GM23338 (cell line): ENCODE results near the gene GPR158. TPM values are rescaled to one million over a fixed set of nuclear protein-coding genes. Genes with fewer than 3 reads are reported as not detected.

Experiments used
- ATAC-seq: fragments of 200-7000 bp; cut with Tn5 transposase; 3 replicates; pipeline ENCODE4 v1.9.1; 2020
- DNase-seq: peaks from one replicate; pipeline ENCODE4 v3.0.0-alpha.2; 2015; ENCODE audit warnings: low spot score
- H2AFZ ChIP-seq: fragments of 200-600 bp; sonication (generic); 2 replicates; pipeline ENCODE4 v1.8.0; 2016; ENCODE audit warnings: antibody characterized with exemption, mild to moderate bottlenecking, moderate library complexity
- H3F3A ChIP-seq: fragments of 200-600 bp; sonication (generic); replicated peaks from 2 replicates; pipeline ENCODE4 v1.8.0; 2017; ENCODE audit warnings: antibody characterized with exemption, mixed run types, low read depth
- H3K27ac ChIP-seq: fragments of 200-600 bp; sonication (generic); 2 replicates; pipeline ENCODE4 v1.6.1; 2016; ENCODE audit warnings: low read depth
- H3K27me3 ChIP-seq: fragments of 200-600 bp; sonication (generic); 2 replicates; pipeline ENCODE4 v1.8.0; 2016; ENCODE audit warnings: mild to moderate bottlenecking, mixed run types, moderate library complexity; ENCODE audit not compliant: insufficient read depth
- H3K36me3 ChIP-seq: fragments of 200-600 bp; sonication (generic); 2 replicates; pipeline ENCODE4 v1.8.0; 2016; ENCODE audit warnings: mild to moderate bottlenecking; ENCODE audit not compliant: insufficient read depth
- H3K4me1 ChIP-seq: fragments of 200-600 bp; sonication (generic); 2 replicates; pipeline ENCODE4 v1.8.0; 2016; ENCODE audit warnings: mild to moderate bottlenecking, moderate library complexity; ENCODE audit not compliant: insufficient read depth
- H3K4me2 ChIP-seq: fragments of 200-600 bp; sonication (generic); 2 replicates; pipeline ENCODE4 v1.7.1; 2017; ENCODE audit warnings: mixed run types
- H3K4me3 ChIP-seq: fragments of 200-600 bp; sonication (generic); 2 replicates; pipeline ENCODE4 v1.6.1; 2016; ENCODE audit warnings: mixed run types
- H3K79me2 ChIP-seq: fragments of 200-600 bp; sonication (generic); replicated peaks from 2 replicates; pipeline ENCODE4 v1.8.0; 2017; ENCODE audit warnings: mild to moderate bottlenecking; ENCODE audit not compliant: insufficient read depth
- H3K9me2 ChIP-seq: fragments of 200-600 bp; sonication (generic); 2 replicates; pipeline ENCODE4 v1.8.0; 2017; ENCODE audit not compliant: insufficient read depth
- H4K20me1 ChIP-seq: fragments of 200-600 bp; sonication (generic); replicated peaks from 2 replicates; pipeline ENCODE4 v1.8.0; 2017; ENCODE audit warnings: mild to moderate bottlenecking; ENCODE audit not compliant: insufficient read depth
- H3K27ac Mint-ChIP-seq: 2 replicates; pipeline ENCODE4 v1.8.0; 2020; ENCODE audit warnings: inconsistent platforms, mild to moderate bottlenecking, moderate library complexity, mixed read lengths
- H3K27me3 Mint-ChIP-seq: 3 replicates; pipeline ENCODE4 v1.8.0; 2022; ENCODE audit warnings: low read depth, mild to moderate bottlenecking, moderate library complexity, mixed read lengths, inconsistent platforms; ENCODE audit not compliant: insufficient read depth, poor library complexity
- H3K36me3 Mint-ChIP-seq: 3 replicates; pipeline ENCODE4 v1.8.0; 2021; ENCODE audit warnings: low read depth, mild to moderate bottlenecking, inconsistent platforms, moderate library complexity, mixed read lengths
- H3K4me1 Mint-ChIP-seq: 3 replicates; pipeline ENCODE4 v1.8.0; 2020; ENCODE audit warnings: mild to moderate bottlenecking, inconsistent platforms, mixed read lengths
- H3K4me3 Mint-ChIP-seq: 3 replicates; pipeline ENCODE4 v1.8.0; 2021; ENCODE audit warnings: moderate library complexity, mild to moderate bottlenecking, inconsistent platforms, mixed read lengths
- H3K9me3 Mint-ChIP-seq: 3 replicates; pipeline ENCODE4 v1.8.0; 2020; ENCODE audit warnings: moderate library complexity, mild to moderate bottlenecking, inconsistent platforms, mixed read lengths
- EZH2 ChIP-seq: fragments of 200-600 bp; sonication (generic); IDR thresholded peaks from one replicate; pipeline ENCODE4 v1.8.0; 2017; ENCODE audit warnings: antibody characterized with exemption, mild to moderate bottlenecking, low read depth; ENCODE audit not compliant: unreplicated experiment
- EZH2phosphoT487 ChIP-seq: fragments of 200-600 bp; sonication (generic); IDR thresholded peaks from one replicate; pipeline ENCODE4 v1.8.1; 2018; ENCODE audit warnings: antibody characterized with exemption; ENCODE audit not compliant: unreplicated experiment
- JUNB ChIP-seq: IDR thresholded peaks from one replicate; pipeline ENCODE4 v1.6.1; 2016; ENCODE audit warnings: antibody characterized with exemption; ENCODE audit not compliant: unreplicated experiment
- NANOG ChIP-seq: IDR thresholded peaks from 2 replicates; pipeline ENCODE4 v1.6.1; 2016; ENCODE audit warnings: antibody characterized with exemption, borderline replicate concordance
- POLR2AphosphoS5 ChIP-seq: IDR thresholded peaks from 2 replicates; pipeline ENCODE4 v1.6.1; 2016; ENCODE audit warnings: antibody characterized with exemption, low read depth
- STAT1 ChIP-seq: IDR thresholded peaks from one replicate; pipeline ENCODE4 v1.6.1; 2016; ENCODE audit warnings: antibody characterized with exemption; ENCODE audit not compliant: unreplicated experiment
- ZNF114 ChIP-seq: fragments of 250-450 bp; sonication (Bioruptor Pico); IDR thresholded peaks from 2 replicates; pipeline ENCODE4 v1.5.0; 2020; ENCODE audit warnings: mild to moderate bottlenecking, moderate library complexity
- ZNF331 ChIP-seq: fragments of 250-450 bp; sonication (Bioruptor Pico); IDR thresholded peaks from 2 replicates; pipeline ENCODE4 v1.5.0; 2020; ENCODE audit warnings: low read depth, mild to moderate bottlenecking, moderate library complexity
- polyA plus RNA-seq: library from polyadenylated mRNA; unstranded; fragments of >200 nt; fragmentation: Nextera tagmentation; extraction: Ambion mirVana; gene quantifications from 2 replicates; pipeline ENCODE4 v1.2.1, GENCODE V29; 2016
- total RNA-seq: library from RNA; depleted of rRNA; stranded (reverse); fragments of >200 nt; shearing (Covaris generic); gene quantifications from 2 replicates; pipeline ENCODE4 v1.2.3, GENCODE V29; 2014
- TF ChIP-seq, protein P1 (sequence below): IDR thresholded peaks from 2 replicates; pipeline ENCODE4 v1.6.1; 2016; ENCODE audit warnings: antibody characterized with exemption
- TF ChIP-seq, protein P2 (sequence below), 2 experiments: fragments of 200-600 bp in 1 of 2; sonication (generic) in 1 of 2; conservative IDR thresholded peaks; 2 replicates each; pipeline versions ENCODE4 v1.5.1 to v1.6.1; 2016 to 2017; ENCODE audit warnings: antibody characterized with exemption in 2 of 2, low read depth in 2 of 2, mild to moderate bottlenecking in 2 of 2, moderate library complexity in 1 of 2
- TF ChIP-seq, protein P3 (sequence below): IDR thresholded peaks from one replicate; pipeline ENCODE4 v1.6.1; 2018; ENCODE audit warnings: antibody characterized with exemption; ENCODE audit not compliant: unreplicated experiment

GPR158 gene
- total and polyA plus RNA-seq, 2 experiments from 2014 or later: 0.13 to 1.5 TPM

DNA sequence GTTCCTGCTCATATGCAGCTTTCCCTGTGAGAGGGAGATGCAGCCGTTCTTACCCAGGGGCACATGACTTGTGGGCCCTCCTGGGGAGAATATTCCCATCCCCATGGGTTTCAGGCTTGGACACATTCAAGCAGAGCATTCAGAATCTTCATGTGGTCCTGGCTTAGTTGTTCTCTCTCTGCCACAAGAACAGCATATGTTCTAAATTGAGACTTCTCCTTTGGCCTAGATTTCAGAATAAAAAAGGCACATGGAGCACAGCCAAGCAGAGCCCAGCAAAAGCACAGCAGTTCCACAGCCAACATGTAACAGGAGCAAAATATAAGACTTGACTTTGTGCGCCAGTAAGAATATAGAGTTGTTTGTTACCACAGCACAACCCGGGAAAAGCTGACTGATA, 452.8 kb downstream of the GPR158 start:
- Mint-ChIP-seq H3K36me3 (no peaks in the 10 kb centered on the region), H3K27me3 (peaks cover 5% of the 10 kb centered on the region), H3K4me1 (no peaks in the 10 kb centered on the region), H3K27ac (no peak overlapping the region), H3K4me3 (no peak overlapping the region), H3K9me3 (no peaks in the 10 kb centered on the region)
- Histone ChIP-seq H3K27me3 (no peaks in the 10 kb centered on the region), H3K9me2 (no peaks in the 10 kb centered on the region; the same call in 1 of the 2 replicates), H4K20me1 (no peaks in the 10 kb centered on the region), H3K79me2 (no peaks in the 10 kb centered on the region), H3K27ac (no peak overlapping the region), H3K4me2 (no peak overlapping the region), H3F3A (no peaks in the 10 kb centered on the region), H3K4me1 (no peaks in the 10 kb centered on the region), H2AFZ (0 out of 2 replicates have a peak overlapping the region, but pooled peaks have one; percentile 43), H3K36me3 (no peaks in the 10 kb centered on the region), H3K4me3 (no peak overlapping the region)
- ATAC-seq: no peak
- TF ChIP-seq NANOG (no peak), POLR2AphosphoS5 (no peak), ZNF114 (CRISPR knock-in tag) (no peak), ZNF331 (no peak), STAT1 (no peak)
- no peak for DNase-seq

DNA sequence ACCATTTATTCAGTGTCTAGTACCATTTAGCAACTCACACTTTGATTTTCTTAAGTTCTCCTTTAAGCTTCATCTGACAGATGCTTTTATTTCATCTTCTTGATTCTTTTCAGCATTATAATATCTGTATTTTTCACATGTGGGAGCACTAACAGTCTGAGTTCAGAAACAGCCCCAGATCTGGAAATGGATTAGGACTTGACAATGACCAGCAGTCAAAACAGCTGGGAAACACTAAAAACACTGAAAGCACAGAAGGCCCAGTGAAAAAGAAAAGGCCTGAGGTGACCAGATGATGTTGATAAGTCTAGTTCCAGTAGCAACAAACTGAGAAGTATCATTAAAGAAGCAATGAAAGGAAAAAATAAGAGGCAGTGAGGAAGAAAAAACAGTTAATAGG, 454.5 kb downstream of the GPR158 start:
- no peak overlapping the region for H3K27ac Mint-ChIP-seq
- Histone ChIP-seq H4K20me1 (no peaks in the 10 kb centered on the region), H2AFZ (no peak overlapping the region), H3F3A (no peaks in the 10 kb centered on the region), H3K27ac (no peak overlapping the region), H3K9me2 (no peaks in the 10 kb centered on the region; the same call in 1 of the 2 replicates), H3K27me3 (no peaks in the 10 kb centered on the region), H3K36me3 (no peaks in the 10 kb centered on the region), H3K4me1 (no peaks in the 10 kb centered on the region), H3K79me2 (no peaks in the 10 kb centered on the region), H3K4me2 (no peak overlapping the region), H3K4me3 (no peak overlapping the region)
- no peak overlapping the region for H3K4me3 Mint-ChIP-seq
- no peaks in the 10 kb centered on the region for H3K36me3 Mint-ChIP-seq
- H3K9me3 Mint-ChIP-seq: no peaks in the 10 kb centered on the region
- TF ChIP-seq EZH2phosphoT487: no peak
- peaks cover 5% of the 10 kb centered on the region for H3K27me3 Mint-ChIP-seq
- no peaks in the 10 kb centered on the region for H3K4me1 Mint-ChIP-seq
- DNase-seq (no peak), ATAC-seq (no peak)

DNA sequence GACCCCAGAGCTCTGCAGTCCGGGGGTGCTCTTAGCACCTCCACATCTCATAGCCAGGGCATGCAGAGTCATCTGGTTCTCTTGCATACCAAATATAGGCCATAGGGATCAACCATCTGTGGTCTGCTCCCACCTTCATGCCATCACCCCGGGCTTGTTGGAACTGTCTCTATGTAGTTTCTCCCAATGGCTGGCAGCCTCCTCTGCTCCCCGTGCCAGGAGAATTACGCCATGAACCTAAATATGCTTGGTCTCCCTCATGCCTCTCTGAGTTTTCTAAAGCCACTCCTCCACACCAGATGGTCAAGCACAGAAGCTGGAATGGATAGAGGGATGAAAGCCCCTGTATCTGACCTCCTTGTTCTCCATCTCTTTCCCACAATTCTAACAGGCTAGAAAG, 456.7 kb downstream of the GPR158 start:
- no peaks in the 10 kb centered on the region for H3K79me2 ChIP-seq
- no peaks in the 10 kb centered on the region for H4K20me1 ChIP-seq
- H3K4me3 ChIP-seq: no peak overlapping the region
- no peaks in the 10 kb centered on the region for H3K36me3 Mint-ChIP-seq
- H3K27me3 Mint-ChIP-seq: peaks cover 5% of the 10 kb centered on the region
- no peaks in the 10 kb centered on the region for H3F3A ChIP-seq
- H2AFZ ChIP-seq: no peak overlapping the region
- DNase-seq: no peak
- H3K4me2 ChIP-seq: no peak overlapping the region
- H3K36me3 ChIP-seq: no peaks in the 10 kb centered on the region
- H3K27me3 ChIP-seq: no peaks in the 10 kb centered on the region
- no peak overlapping the region for H3K27ac Mint-ChIP-seq
- ATAC-seq: no peak
- H3K9me2 ChIP-seq: no peaks in the 10 kb centered on the region; the same call in 1 of the 2 replicates
- no peaks in the 10 kb centered on the region for H3K4me1 Mint-ChIP-seq
- no peak overlapping the region for H3K4me3 Mint-ChIP-seq
- no peaks in the 10 kb centered on the region for H3K4me1 ChIP-seq
- no peak overlapping the region for H3K27ac ChIP-seq
- H3K9me3 Mint-ChIP-seq: no peaks in the 10 kb centered on the region
- TF ChIP-seq JUNB (no peak), POLR2AphosphoS5 (no peak), EZH2 (no peak)
- TF ChIP-seq, protein P1, sequence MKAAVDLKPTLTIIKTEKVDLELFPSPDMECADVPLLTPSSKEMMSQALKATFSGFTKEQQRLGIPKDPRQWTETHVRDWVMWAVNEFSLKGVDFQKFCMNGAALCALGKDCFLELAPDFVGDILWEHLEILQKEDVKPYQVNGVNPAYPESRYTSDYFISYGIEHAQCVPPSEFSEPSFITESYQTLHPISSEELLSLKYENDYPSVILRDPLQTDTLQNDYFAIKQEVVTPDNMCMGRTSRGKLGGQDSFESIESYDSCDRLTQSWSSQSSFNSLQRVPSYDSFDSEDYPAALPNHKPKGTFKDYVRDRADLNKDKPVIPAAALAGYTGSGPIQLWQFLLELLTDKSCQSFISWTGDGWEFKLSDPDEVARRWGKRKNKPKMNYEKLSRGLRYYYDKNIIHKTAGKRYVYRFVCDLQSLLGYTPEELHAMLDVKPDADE: no peak
- TF ChIP-seq, protein P2, sequence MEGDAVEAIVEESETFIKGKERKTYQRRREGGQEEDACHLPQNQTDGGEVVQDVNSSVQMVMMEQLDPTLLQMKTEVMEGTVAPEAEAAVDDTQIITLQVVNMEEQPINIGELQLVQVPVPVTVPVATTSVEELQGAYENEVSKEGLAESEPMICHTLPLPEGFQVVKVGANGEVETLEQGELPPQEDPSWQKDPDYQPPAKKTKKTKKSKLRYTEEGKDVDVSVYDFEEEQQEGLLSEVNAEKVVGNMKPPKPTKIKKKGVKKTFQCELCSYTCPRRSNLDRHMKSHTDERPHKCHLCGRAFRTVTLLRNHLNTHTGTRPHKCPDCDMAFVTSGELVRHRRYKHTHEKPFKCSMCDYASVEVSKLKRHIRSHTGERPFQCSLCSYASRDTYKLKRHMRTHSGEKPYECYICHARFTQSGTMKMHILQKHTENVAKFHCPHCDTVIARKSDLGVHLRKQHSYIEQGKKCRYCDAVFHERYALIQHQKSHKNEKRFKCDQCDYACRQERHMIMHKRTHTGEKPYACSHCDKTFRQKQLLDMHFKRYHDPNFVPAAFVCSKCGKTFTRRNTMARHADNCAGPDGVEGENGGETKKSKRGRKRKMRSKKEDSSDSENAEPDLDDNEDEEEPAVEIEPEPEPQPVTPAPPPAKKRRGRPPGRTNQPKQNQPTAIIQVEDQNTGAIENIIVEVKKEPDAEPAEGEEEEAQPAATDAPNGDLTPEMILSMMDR (conservative IDR thresholded peaks at IDR 0.05; ENCODE audit: low read depth in 2 of 2): no peak
- TF ChIP-seq, protein P3, sequence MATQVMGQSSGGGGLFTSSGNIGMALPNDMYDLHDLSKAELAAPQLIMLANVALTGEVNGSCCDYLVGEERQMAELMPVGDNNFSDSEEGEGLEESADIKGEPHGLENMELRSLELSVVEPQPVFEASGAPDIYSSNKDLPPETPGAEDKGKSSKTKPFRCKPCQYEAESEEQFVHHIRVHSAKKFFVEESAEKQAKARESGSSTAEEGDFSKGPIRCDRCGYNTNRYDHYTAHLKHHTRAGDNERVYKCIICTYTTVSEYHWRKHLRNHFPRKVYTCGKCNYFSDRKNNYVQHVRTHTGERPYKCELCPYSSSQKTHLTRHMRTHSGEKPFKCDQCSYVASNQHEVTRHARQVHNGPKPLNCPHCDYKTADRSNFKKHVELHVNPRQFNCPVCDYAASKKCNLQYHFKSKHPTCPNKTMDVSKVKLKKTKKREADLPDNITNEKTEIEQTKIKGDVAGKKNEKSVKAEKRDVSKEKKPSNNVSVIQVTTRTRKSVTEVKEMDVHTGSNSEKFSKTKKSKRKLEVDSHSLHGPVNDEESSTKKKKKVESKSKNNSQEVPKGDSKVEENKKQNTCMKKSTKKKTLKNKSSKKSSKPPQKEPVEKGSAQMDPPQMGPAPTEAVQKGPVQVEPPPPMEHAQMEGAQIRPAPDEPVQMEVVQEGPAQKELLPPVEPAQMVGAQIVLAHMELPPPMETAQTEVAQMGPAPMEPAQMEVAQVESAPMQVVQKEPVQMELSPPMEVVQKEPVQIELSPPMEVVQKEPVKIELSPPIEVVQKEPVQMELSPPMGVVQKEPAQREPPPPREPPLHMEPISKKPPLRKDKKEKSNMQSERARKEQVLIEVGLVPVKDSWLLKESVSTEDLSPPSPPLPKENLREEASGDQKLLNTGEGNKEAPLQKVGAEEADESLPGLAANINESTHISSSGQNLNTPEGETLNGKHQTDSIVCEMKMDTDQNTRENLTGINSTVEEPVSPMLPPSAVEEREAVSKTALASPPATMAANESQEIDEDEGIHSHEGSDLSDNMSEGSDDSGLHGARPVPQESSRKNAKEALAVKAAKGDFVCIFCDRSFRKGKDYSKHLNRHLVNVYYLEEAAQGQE: no peak
